OCI-LY7 (cell line): Measurements from ENCODE around the gene FMC1.

Experiments used
- EZH2phosphoT487 ChIP-seq: fragments of 200-600 bp; sonication (generic); IDR thresholded peaks from 2 replicates; pipeline ENCODE4 v1.6.1; 2018; ENCODE audit warnings: low read depth, borderline replicate concordance, mild to moderate bottlenecking, mixed run types, antibody characterized with exemption, low read length, moderate library complexity, mixed read lengths
- TF ChIP-seq, protein P1 (sequence below): fragments of 200-600 bp; sonication (generic); conservative IDR thresholded peaks from 2 replicates; pipeline ENCODE4 v1.5.1; 2014; ENCODE audit warnings: mild to moderate bottlenecking, antibody characterized with exemption, low read length, moderate library complexity, mixed read lengths

DNA sequence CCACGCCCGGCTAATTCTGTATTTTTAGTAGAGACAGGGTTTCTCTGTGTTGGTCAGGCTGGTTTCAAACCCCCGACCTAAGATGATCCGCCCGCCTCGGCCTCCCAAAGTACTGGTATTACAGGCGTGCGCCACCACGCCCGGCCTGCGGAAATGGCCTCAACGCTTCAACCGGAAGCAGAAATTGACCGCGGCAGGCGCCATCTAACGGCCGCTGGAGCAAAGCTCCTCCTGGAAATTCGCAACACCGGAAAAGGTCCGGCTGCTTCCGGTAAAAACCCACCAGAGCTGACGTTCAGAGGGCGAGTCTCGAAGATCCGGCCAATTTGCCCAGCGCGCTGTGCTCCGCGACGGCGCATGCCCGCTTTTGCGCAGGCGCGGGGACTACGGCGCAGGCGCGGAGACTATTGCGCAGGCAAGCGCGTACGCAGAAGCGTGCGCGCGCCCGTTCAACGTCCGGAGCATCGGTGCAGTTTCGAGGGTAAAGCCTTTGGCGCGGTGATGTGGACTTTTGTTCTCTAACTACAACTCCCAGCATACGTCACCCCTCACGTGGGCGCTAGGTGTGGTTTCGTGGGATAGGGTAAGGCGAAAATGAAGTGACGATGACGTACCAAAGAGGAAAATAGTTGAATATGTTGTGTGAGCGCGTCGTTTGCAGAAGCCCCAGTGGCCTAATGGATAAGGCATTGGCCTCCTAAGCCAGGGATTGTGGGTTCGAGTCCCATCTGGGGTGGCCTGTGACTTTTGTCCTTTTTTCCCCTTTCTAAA, 915 bp upstream of the FMC1 start:
- TF ChIP-seq, protein P1, sequence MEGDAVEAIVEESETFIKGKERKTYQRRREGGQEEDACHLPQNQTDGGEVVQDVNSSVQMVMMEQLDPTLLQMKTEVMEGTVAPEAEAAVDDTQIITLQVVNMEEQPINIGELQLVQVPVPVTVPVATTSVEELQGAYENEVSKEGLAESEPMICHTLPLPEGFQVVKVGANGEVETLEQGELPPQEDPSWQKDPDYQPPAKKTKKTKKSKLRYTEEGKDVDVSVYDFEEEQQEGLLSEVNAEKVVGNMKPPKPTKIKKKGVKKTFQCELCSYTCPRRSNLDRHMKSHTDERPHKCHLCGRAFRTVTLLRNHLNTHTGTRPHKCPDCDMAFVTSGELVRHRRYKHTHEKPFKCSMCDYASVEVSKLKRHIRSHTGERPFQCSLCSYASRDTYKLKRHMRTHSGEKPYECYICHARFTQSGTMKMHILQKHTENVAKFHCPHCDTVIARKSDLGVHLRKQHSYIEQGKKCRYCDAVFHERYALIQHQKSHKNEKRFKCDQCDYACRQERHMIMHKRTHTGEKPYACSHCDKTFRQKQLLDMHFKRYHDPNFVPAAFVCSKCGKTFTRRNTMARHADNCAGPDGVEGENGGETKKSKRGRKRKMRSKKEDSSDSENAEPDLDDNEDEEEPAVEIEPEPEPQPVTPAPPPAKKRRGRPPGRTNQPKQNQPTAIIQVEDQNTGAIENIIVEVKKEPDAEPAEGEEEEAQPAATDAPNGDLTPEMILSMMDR, result peak; percentile 81
- no peak for TF ChIP-seq EZH2phosphoT487
